Lower lobe of right lung (tissue), 2 donors: ENCODE data around the gene SP9. TPM values are rescaled to one million over a fixed set of nuclear protein-coding genes. Genes with fewer than 3 reads are reported as not detected.

Experiments used
- ATAC-seq, 2 donors: fragments of 200-7000 bp; cut with Tn5 transposase; one replicate each; pipeline ENCODE4 v1.9.1; 2020 to 2022; ENCODE audit warnings: mild to moderate bottlenecking in 2 of 2, moderate library complexity in 2 of 2
- DNase-seq: peaks from one replicate; pipeline ENCODE4 v3.0.0-alpha.2; 2020
- H3K27ac ChIP-seq: fragments of 200-600 bp; one replicate; pipeline ENCODE4 v1.8.0; 2022
- H3K27me3 ChIP-seq: fragments of 200-600 bp; one replicate; pipeline ENCODE4 v1.8.0; 2022; ENCODE audit warnings: low read depth
- H3K36me3 ChIP-seq: fragments of 200-600 bp; one replicate; pipeline ENCODE4 v1.8.0; 2022; ENCODE audit warnings: mild to moderate bottlenecking
- H3K4me1 ChIP-seq: fragments of 200-600 bp; one replicate; pipeline ENCODE4 v1.8.0; 2022
- H3K4me3 ChIP-seq: fragments of 200-600 bp; one replicate; pipeline ENCODE4 v1.8.0; 2022; ENCODE audit warnings: mild to moderate bottlenecking
- H3K9me3 ChIP-seq: fragments of 200-600 bp; one replicate; pipeline ENCODE4 v1.8.0; 2022
- intact Hi-C: fragments of 100-400 bp; cut with DNase I; formaldehyde crosslinking; loops from one replicate; pipeline ENCODE4 v1.11.0; 2022
- total RNA-seq: library from RNA; stranded (reverse); fragmentation: NEBNext Ultra II Directional; extraction: Animal tissue kit (Norgen Biotek cat#: 25700); gene quantifications from one replicate; pipeline ENCODE4 v1.2.1, GENCODE V29; 2021
- TF ChIP-seq, protein P1 (sequence below): fragments of 200-600 bp; IDR thresholded peaks from one replicate; pipeline ENCODE4 v1.8.0; 2022; ENCODE audit warnings: antibody characterized with exemption, mild to moderate bottlenecking
- donor health status: DM: no; HTN: yes; CAD: no; lungs with severe emphysema.

The SP9 gene
- total RNA-seq, 1 donor from 2014 or later: not detected

DNA sequence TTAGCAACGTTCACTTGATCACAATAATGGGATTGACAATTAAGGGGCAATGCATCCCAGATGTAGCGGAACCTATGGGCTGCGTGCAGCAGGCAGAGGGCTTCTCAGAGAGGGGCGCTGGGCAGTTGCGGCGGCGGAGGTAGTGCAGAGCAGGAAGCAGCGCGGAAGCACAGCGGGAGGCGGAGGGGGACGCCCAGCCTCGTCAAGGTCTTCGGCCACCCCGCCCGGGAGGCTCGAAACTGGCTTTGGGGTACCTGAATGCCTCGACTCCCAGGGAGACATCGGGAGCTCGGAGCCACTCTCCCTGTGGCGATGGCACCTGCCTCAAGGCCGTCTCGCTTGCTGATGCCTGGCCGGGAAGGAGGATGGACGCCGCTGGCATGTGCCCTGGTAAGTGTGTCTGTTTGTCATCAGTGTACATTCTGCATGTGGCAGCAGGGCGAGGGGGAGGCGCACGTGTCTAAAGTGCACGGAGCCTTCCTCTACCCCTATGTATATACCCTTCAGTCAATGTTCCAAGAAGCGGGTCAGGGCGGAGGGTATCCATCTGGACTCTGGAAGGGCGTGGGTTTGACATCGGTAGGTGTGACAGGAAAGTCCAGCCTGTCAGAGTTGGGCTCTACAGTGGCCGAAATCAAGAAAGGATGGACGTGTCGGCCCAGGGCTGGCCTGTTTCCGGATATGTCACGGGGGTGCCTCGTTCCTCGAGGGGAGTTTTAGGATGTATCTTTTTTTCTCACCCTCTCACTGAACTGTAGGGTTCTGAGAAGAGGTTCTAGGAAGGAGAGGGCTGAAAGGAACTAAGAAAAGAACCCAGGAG lies 7.5 kb upstream of the SP9 start:
- intact Hi-C loops: no loop called here
- ATAC-seq (peak; percentile 36 to 58), DNase-seq (no peak)
- TF ChIP-seq, protein P1, sequence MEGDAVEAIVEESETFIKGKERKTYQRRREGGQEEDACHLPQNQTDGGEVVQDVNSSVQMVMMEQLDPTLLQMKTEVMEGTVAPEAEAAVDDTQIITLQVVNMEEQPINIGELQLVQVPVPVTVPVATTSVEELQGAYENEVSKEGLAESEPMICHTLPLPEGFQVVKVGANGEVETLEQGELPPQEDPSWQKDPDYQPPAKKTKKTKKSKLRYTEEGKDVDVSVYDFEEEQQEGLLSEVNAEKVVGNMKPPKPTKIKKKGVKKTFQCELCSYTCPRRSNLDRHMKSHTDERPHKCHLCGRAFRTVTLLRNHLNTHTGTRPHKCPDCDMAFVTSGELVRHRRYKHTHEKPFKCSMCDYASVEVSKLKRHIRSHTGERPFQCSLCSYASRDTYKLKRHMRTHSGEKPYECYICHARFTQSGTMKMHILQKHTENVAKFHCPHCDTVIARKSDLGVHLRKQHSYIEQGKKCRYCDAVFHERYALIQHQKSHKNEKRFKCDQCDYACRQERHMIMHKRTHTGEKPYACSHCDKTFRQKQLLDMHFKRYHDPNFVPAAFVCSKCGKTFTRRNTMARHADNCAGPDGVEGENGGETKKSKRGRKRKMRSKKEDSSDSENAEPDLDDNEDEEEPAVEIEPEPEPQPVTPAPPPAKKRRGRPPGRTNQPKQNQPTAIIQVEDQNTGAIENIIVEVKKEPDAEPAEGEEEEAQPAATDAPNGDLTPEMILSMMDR: no peak
- H3K4me1 ChIP-seq: peaks cover 28% of the 10 kb centered on the region
- no peaks in the 10 kb centered on the region for H3K36me3 ChIP-seq
- H3K27me3 ChIP-seq: peaks cover 82% of the 10 kb centered on the region
- no peaks in the 10 kb centered on the region for H3K9me3 ChIP-seq
- no peak overlapping the region for H3K27ac ChIP-seq
- peak overlapping the region; percentile 45 for H3K4me3 ChIP-seq

- ATAC-seq: no peak
- Histone ChIP-seq H3K27me3 (peaks cover 87% of the 10 kb centered on the region), H3K4me1 (peaks cover 28% of the 10 kb centered on the region), H3K4me3 (no peak overlapping the region), H3K9me3 (no peaks in the 10 kb centered on the region), H3K27ac (no peak overlapping the region), H3K36me3 (no peaks in the 10 kb centered on the region)
- TF ChIP-seq, protein P1: no peak
- no peak for DNase-seq
- intact Hi-C loops: no loop called here
These were observed 7.0 kb upstream of the SP9 start for GRCh38 chr2:174327841-174328113.

DNA sequence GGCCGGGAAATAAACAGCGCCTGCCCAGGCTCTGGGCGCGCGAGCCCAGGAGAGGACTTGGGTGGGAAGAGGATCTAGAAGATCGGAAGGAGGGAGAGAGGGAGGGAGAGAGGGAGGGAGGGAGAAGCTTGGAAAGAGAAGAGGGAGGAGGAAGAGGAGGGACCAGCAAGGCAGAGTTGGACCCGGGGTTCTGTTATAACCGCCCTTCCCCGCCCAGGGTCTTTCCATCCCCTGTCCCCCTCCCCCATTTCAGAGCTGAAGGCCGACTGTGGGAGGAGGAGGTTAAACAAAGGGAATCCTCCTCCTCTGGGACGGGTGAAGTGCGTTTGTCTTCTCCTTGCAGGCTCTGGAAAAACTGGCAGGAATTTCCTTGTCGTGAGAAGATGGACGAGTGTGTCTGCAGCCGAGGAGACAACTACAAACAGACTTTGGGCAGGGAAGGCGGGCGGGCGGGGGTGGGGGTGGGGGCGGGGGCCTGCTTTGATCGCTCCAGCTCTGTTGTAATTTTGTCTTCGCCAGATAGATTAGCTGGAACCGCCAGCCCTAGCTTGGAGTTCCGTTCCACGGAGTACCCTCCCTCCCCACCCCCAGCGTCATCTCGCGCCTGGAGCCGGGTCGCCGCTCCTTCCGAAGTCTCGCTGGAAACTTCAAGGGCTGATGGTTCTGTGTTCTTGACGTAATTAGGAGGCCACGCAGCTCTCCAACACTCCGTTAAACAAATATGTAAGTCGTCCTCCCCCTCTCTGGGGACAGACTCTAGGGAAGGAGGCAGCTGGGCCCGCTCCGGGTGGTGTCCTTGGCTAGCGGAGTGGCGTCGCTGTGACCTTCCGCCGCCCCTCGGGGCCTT lies 6.4 kb upstream of the SP9 start:
- H3K4me3 ChIP-seq: no peak overlapping the region
- no peak for DNase-seq
- H3K27me3 ChIP-seq: peaks cover 88% of the 10 kb centered on the region
- no peak overlapping the region for H3K27ac ChIP-seq
- TF ChIP-seq, protein P1: no peak
- no peaks in the 10 kb centered on the region for H3K36me3 ChIP-seq
- H3K4me1 ChIP-seq: peaks cover 33% of the 10 kb centered on the region
- H3K9me3 ChIP-seq: no peaks in the 10 kb centered on the region
- intact Hi-C loops: no loop called here
- no peak for ATAC-seq

GRCh38 chr2:174328961-174329715 lies 5.6 kb upstream of the SP9 start:
- Histone ChIP-seq H3K27ac (no peak overlapping the region), H3K4me1 (peaks cover 41% of the 10 kb centered on the region), H3K36me3 (no peaks in the 10 kb centered on the region), H3K27me3 (peaks cover 91% of the 10 kb centered on the region), H3K9me3 (no peaks in the 10 kb centered on the region), H3K4me3 (no peak overlapping the region)
- DNase-seq (no peak), ATAC-seq (no peak)
- TF ChIP-seq, protein P1: no peak
- intact Hi-C loops: no loop called here

- intact Hi-C loops: no loop called here
- H3K27me3 ChIP-seq: peaks cover 99% of the 10 kb centered on the region
- H3K27ac ChIP-seq: no peak overlapping the region
- DNase-seq: no peak
- H3K36me3 ChIP-seq: no peaks in the 10 kb centered on the region
- TF ChIP-seq, protein P1: no peak
- H3K4me3 ChIP-seq: no peak overlapping the region
- ATAC-seq: no peak
- H3K9me3 ChIP-seq: no peaks in the 10 kb centered on the region
- peaks cover 52% of the 10 kb centered on the region for H3K4me1 ChIP-seq
These were observed 3.7 kb upstream of the SP9 start for GRCh38 chr2:174330945-174331594.
